Activated CD4-positive, alpha-beta T cell treated with anti-CD3 and anti-CD28 coated beads for 36 hours (primary cell): ENCODE measurements around the gene PCDHGB4. TPM values are rescaled to one million over a fixed set of nuclear protein-coding genes. Genes with fewer than 3 reads are reported as not detected.
A peak's percentile ranks its signal among the peaks of the same experiment; 100 is the strongest.
"Not testable (repeated sequence)": the region's sequence is repeated elsewhere in the genome, so short reads cannot be mapped to it uniquely, and the experiment has no call there.

Source experiments
- ATAC-seq: fragments of 200-7000 bp; cut with Tn5 transposase; one replicate; pipeline ENCODE4 v1.10.0; 2021; ENCODE audit warnings: mild to moderate bottlenecking, moderate library complexity
- CTCF ChIA-PET: fragments of 350-600 bp; sonication (Branson Sonifier 250); formaldehyde crosslinking; loops from one replicate; lab custom pipeline; 2021; ENCODE audit warnings: antibody characterized with exemption; lab: Charles Lee
- POLR2A ChIA-PET: fragments of 350-600 bp; sonication (Branson Sonifier 250); formaldehyde crosslinking; loops from one replicate; lab custom pipeline; 2021; ENCODE audit warnings: antibody characterized with exemption, inconsistent platforms; lab: Charles Lee
- DNase-seq: peaks from one replicate; pipeline ENCODE4 v3.0.0-alpha.2; 2020
- H3K27ac Mint-ChIP-seq: one replicate; pipeline ENCODE4 v1.8.0; 2021; ENCODE audit warnings: mixed read lengths
- H3K27me3 Mint-ChIP-seq: one replicate; pipeline ENCODE4 v1.8.0; 2021; ENCODE audit warnings: mixed read lengths
- H3K36me3 Mint-ChIP-seq: one replicate; pipeline ENCODE4 v1.8.0; 2021; ENCODE audit warnings: low read depth, mixed read lengths
- H3K4me1 Mint-ChIP-seq: one replicate; pipeline ENCODE4 v1.8.0; 2021; ENCODE audit warnings: mixed read lengths
- H3K4me3 Mint-ChIP-seq: one replicate; pipeline ENCODE4 v1.8.0; 2021; ENCODE audit warnings: mild to moderate bottlenecking, moderate library complexity, mixed read lengths
- H3K9me3 Mint-ChIP-seq: one replicate; pipeline ENCODE4 v1.8.0; 2021; ENCODE audit warnings: low read depth, mixed read lengths
- intact Hi-C, 2 experiments: fragments of 100-400 bp; cut with DNase I in 1 of 2; cut with micrococcal nuclease in 1 of 2; formaldehyde crosslinking; loops; one replicate each; pipeline versions ENCODE4 v1.14.2 to v1.15.1; 2022 to 2024; cut with DNase I, micrococcal nuclease
- total RNA-seq, 2 experiments: library from RNA; stranded (reverse); gene quantifications; one replicate each; pipeline ENCODE4 v1.2.3, GENCODE V29; 2021

PCDHGB4 gene
- total RNA-seq, 2 experiments from 2014 or later = 0.09 TPM; not detected in 1

GRCh38 chr5:141366016-141366896 lies 21.2 kb upstream of the PCDHGB4 start:
- POLR2A ChIA-PET = no interaction called here
- Mint-ChIP-seq H3K4me1 (peaks cover 3% of the 10 kb centered on the region), H3K4me3 (no peak overlapping the region), H3K36me3 (peaks cover 38% of the 10 kb centered on the region), H3K9me3 (peaks cover 28% of the 10 kb centered on the region), H3K27ac (no peak overlapping the region), H3K27me3 (peaks cover 69% of the 10 kb centered on the region)
- DNase-seq = no peak
- ATAC-seq = no peak
- intact Hi-C loops = loop anchor here (10.0 kb wide), 4 partner anchors 121 to 571 kb away; partner anchors contain the start of genes PCDHA12 (in 1 of the 2), PCDHA2 (in 1 of the 2), PCDHA8 (in 1 of the 2) and PCDHA9 (in 1 of the 2)
- CTCF ChIA-PET = no interaction called here

- ATAC-seq (peak; percentile 76), DNase-seq (peak; percentile 63)
- ChIA-PET POLR2A (interaction anchor here (0.6 kb wide), 1 partner anchor 50 kb away, joined by 4 read pairs; no protein-coding TSS in a partner anchor), CTCF (interaction anchor here (0.6 to 3.0 kb wide), 19 partner anchors 9 to 235 kb away, joined by 3 to 15 read pairs (median 5); partner anchors contain the start of genes PCDHB15, PCDHB5, PCDHGA1 and PCDHGA10)
- Mint-ChIP-seq H3K9me3 (peaks cover 30% of the 10 kb centered on the region), H3K27ac (no peak within 1 kb of the TSS), H3K36me3 (peaks cover 34% of the 10 kb centered on the region), H3K4me1 (peaks cover 3% of the 10 kb centered on the region), H3K4me3 (peak within 1 kb of the TSS; percentile 52), H3K27me3 (peaks cover 61% of the 10 kb centered on the region)
- intact Hi-C loops = loop anchor here (5.0 to 10.0 kb wide), 6 partner anchors 37 to 578 kb away; partner anchors contain the start of genes PCDHA2 (in 2 of the 2), PCDHGB6 (in 2 of the 2), PCDHA12 (in 1 of the 2) and PCDHA8 (in 1 of the 2)
Observed at GRCh38 chr5:141369994-141370848, 17.3 kb upstream of the PCDHGB4 start, which contains the start of gene PCDHGB3. Gene PCDHGB3 (plus strand): TSS chr5:141370242. CDS start chr5:141370395, 153 bp downstream.

DNA sequence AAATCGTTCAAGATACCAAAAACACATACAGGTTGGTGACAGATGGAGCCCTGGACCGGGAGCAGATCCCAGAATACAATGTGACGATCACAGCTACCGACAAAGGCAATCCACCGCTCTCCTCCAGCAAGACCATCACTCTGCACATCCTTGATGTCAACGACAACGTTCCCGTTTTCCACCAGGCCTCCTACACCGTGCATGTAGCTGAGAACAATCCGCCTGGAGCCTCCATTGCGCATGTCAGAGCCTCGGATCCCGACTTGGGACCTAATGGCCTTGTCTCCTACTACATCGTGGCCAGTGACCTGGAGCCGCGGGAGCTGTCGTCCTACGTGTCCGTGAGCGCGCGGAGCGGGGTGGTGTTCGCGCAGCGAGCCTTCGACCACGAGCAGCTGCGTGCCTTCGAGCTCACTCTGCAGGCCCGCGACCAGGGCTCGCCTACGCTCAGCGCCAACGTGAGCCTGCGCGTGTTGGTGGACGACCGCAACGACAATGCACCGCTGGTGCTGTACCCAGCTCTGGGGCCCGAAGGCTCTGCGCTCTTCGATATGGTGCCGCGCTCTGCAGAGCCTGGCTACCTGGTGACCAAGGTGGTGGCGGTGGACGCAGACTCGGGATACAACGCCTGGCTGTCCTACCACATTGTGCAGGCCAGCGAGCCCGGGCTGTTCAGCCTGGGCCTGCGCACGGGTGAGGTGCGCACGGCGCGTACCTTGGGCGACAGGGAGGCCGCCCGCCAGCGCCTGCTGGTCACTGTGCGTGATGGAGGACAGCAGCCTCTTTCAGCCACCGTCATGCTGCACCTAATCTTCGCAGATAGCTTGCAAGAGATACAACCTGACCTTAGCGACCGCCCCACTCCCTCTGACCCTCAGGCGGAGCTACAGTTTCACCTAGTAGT lies 15.7 kb upstream of the PCDHGB4 start:
- peaks cover 3% of the 10 kb centered on the region for H3K4me1 Mint-ChIP-seq
- POLR2A ChIA-PET = no interaction called here
- peaks cover 32% of the 10 kb centered on the region for H3K9me3 Mint-ChIP-seq
- no peak for DNase-seq
- H3K27me3 Mint-ChIP-seq = peaks cover 58% of the 10 kb centered on the region
- intact Hi-C loops = loop anchor here (5.0 kb wide), 2 partner anchors 35 to 580 kb away; partner anchors contain the start of genes PCDHGB6 (in 2 of the 2) and PCDHA2 (in 1 of the 2)
- no peak overlapping the region for H3K27ac Mint-ChIP-seq
- H3K36me3 Mint-ChIP-seq = peaks cover 25% of the 10 kb centered on the region
- H3K4me3 Mint-ChIP-seq = no peak overlapping the region
- CTCF ChIA-PET = interaction anchor here (1.0 to 3.0 kb wide), 4 partner anchors 41 to 149 kb away, joined by 3 to 15 read pairs (median 7); partner anchors contain the start of genes PCDHB14, PCDHB15, PCDHGA10 and PCDHGA11
- no peak for ATAC-seq

DNA sequence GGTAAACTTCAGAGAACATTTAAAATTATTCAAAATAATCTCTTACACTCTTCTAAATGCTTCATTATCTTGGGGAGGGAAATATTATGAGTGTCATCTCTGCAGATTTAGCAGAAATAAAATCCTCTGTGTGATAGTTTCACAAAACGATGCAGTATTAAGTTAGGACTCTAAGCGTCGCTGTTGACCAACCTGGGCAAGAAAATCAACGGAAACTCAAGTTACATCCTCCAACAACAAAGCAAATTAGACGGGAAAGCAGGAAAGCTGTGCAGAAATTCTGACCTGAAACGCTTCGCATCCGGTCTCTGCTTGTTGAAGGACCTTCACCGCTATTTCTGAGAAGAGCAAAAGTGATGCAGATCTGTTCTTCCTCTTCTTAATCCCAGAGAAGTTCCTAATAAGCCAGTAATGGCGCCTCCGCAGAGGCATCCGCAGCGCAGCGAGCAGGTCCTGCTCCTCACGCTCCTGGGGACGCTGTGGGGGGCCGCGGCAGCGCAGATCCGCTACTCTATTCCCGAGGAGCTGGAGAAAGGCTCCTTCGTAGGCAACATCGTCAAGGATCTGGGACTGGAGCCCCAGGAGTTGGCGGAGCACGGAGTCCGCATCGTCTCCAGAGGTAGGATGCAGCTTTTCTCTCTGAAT lies 13.7 kb upstream of the PCDHGB4 start, which contains the start of gene PCDHGA6:
PCDHGA6 (plus strand) TSS at position 219 of the 645 bp plus-strand sequence; CDS start at position 412, 193 bp downstream.
- POLR2A ChIA-PET = interaction anchor here (0.6 kb wide), 1 partner anchor 47 kb away, joined by 4 read pairs; the partner anchor contains the start of gene PCDHGA11
- no peak within 1 kb of the TSS for H3K27ac Mint-ChIP-seq
- peaks cover 56% of the 10 kb centered on the region for H3K27me3 Mint-ChIP-seq
- peaks cover 26% of the 10 kb centered on the region for H3K36me3 Mint-ChIP-seq
- intact Hi-C loops = loop anchor here (5.0 kb wide), 2 partner anchors 34 to 581 kb away; partner anchors contain the start of genes PCDHGB6 (in 2 of the 2) and PCDHA2 (in 1 of the 2)
- CTCF ChIA-PET = interaction anchor here (0.9 to 2.0 kb wide), 4 partner anchors 10 to 183 kb away, joined by 3 to 10 read pairs (median 5); partner anchors contain the start of genes PCDHGA10 and PCDHGA5
- no peak within 1 kb of the TSS for H3K4me3 Mint-ChIP-seq
- DNase-seq (no peak), ATAC-seq (no peak)
- H3K4me1 Mint-ChIP-seq = peaks cover 3% of the 10 kb centered on the region
- peaks cover 39% of the 10 kb centered on the region for H3K9me3 Mint-ChIP-seq

DNA sequence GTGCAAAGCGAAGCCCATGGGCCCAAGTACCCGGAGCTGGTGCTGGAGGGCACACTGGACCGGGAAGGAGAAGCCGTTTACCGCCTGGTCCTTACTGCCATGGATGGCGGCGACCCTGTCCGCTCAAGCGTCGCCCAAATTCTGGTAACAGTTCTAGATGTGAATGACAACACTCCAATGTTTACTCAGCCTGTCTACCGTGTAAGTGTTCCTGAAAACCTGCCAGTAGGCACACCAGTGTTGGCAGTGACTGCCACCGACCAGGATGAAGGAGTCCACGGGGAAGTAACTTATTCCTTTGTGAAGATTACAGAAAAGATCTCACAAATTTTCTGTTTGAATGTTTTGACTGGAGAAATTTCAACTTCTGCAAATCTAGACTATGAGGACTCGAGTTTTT lies 12.9 kb upstream of the PCDHGB4 start:
- POLR2A ChIA-PET = interaction anchor here (0.6 kb wide), 1 partner anchor 46 kb away, joined by 4 read pairs; the partner anchor contains the start of gene PCDHGA11
- intact Hi-C loops = loop anchor here (5.0 kb wide), 2 partner anchors 33 to 582 kb away; partner anchors contain the start of genes PCDHGB6 (in 2 of the 2) and PCDHA2 (in 1 of the 2)
- H3K9me3 Mint-ChIP-seq = peaks cover 40% of the 10 kb centered on the region
- peaks cover 55% of the 10 kb centered on the region for H3K27me3 Mint-ChIP-seq
- peaks cover 3% of the 10 kb centered on the region for H3K4me1 Mint-ChIP-seq
- CTCF ChIA-PET = interaction anchor here (0.9 to 2.0 kb wide), 4 partner anchors 10 to 183 kb away, joined by 3 to 10 read pairs (median 5); partner anchors contain the start of genes PCDHGA10 and PCDHGA5
- ATAC-seq = no peak
- H3K27ac Mint-ChIP-seq = no peak overlapping the region
- DNase-seq = no peak
- H3K36me3 Mint-ChIP-seq = peaks cover 26% of the 10 kb centered on the region
- H3K4me3 Mint-ChIP-seq = no peak overlapping the region

- Mint-ChIP-seq H3K9me3 (peaks cover 40% of the 10 kb centered on the region), H3K36me3 (peaks cover 22% of the 10 kb centered on the region), H3K27me3 (peaks cover 52% of the 10 kb centered on the region)
- H3K27ac Mint-ChIP-seq, H3K4me3 Mint-ChIP-seq, POLR2A ChIA-PET, intact Hi-C loops, DNase-seq, ATAC-seq, H3K4me1 Mint-ChIP-seq: not testable (repeated sequence)
- CTCF ChIA-PET = interaction anchor here (1.0 to 2.0 kb wide), 3 partner anchors 11 to 38 kb away, joined by 3 to 10 read pairs (median 4); partner anchors contain the start of genes PCDHGA10 and PCDHGA5
Observed at GRCh38 chr5:141375444-141376155, 11.9 kb upstream of the PCDHGB4 start.

DNA sequence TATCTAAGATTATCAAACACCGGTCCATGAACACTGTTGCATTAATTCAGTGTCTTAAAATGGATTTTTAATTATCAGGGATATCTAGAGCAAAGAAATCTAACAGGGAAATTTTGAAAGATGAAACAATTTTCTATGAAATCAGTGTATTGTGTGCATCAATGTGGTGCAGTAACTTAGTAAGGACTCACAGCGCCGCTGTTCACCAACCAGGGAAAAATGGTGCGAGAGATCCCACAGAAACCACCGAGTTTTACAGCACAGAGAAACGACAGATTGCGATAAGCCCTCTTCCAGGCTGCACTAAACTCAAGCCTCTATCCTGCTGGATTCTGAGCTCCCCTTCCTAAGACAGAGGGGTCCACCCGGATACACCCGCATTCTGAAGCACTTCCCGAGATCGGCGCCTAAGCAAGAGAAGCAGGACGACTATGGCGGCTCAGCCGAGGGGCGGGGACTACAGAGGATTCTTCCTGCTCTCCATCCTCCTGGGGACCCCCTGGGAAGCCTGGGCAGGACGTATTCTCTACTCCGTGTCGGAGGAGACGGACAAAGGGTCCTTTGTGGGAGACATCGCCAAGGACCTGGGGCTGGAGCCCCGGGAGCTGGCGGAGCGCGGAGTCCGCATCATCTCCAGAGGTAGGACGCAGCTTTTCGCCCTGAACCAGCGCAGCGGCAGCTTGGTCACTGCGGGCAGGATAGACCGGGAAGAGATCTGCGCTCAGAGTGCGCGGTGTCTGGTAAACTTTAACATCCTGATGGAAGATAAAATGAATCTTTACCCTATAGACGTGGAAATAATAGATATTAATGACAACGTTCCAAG lies 4.8 kb upstream of the PCDHGB4 start, which contains the start of gene PCDHGA7:
PCDHGA7 (plus strand) TSS at position 274 of the 826 bp plus-strand sequence; CDS start at position 432, 158 bp downstream.
- POLR2A ChIA-PET = no interaction called here
- H3K4me1 Mint-ChIP-seq = no peaks in the 10 kb centered on the region
- intact Hi-C loops = no loop called here
- H3K27ac Mint-ChIP-seq = no peak within 1 kb of the TSS
- peaks cover 64% of the 10 kb centered on the region for H3K27me3 Mint-ChIP-seq
- H3K9me3 Mint-ChIP-seq = peaks cover 27% of the 10 kb centered on the region
- no peak for ATAC-seq
- CTCF ChIA-PET = interaction anchor here (0.7 kb wide), 1 partner anchor 187 kb away, joined by 3 read pairs; no protein-coding TSS in a partner anchor
- H3K4me3 Mint-ChIP-seq = peak within 1 kb of the TSS; percentile 47
- H3K36me3 Mint-ChIP-seq = peaks cover 10% of the 10 kb centered on the region
- no peak for DNase-seq

- ChIA-PET POLR2A (no interaction called here), CTCF (interaction anchor here (0.6 to 0.7 kb wide), 2 partner anchors 188 to 223 kb away, joined by 3 read pairs; no protein-coding TSS in a partner anchor)
- ATAC-seq = no peak
- Mint-ChIP-seq H3K27ac (no peak overlapping the region), H3K4me3 (no peak overlapping the region), H3K27me3 (peaks cover 66% of the 10 kb centered on the region), H3K9me3 (peaks cover 29% of the 10 kb centered on the region), H3K4me1 (no peaks in the 10 kb centered on the region), H3K36me3 (peaks cover 12% of the 10 kb centered on the region)
- intact Hi-C loops = no loop called here
- no peak for DNase-seq
Observed at GRCh38 chr5:141383345-141383744, 4.2 kb upstream of the PCDHGB4 start.
